ENCODE data around the gene DCLRE1A. TPM values are rescaled to one million over a fixed set of nuclear protein-coding genes. Genes with fewer than 3 reads are reported as not detected.

The DCLRE1A gene
- polyA plus RNA-seq (ENCODE audit: insufficient read length in 12 of 12): 1 to 10 TPM in 11 of 12 donors, not detected in 1; 5.7 to 7.4 (median 6.8) TPM
- long read RNA-seq, donor 1, full-length matches to known transcripts: 4 of 13 reads
- long read RNA-seq, donor 1, partial matches to known transcripts: 9 of 13 reads
- long read RNA-seq, donor 1, other reads (novel, unspliced or antisense): 0 of 13 reads
- long read RNA-seq, donor 2, full-length matches to known transcripts: 2 of 2 reads
- long read RNA-seq, donor 2, partial matches to known transcripts: 0 of 2 reads
- long read RNA-seq, donor 2, other reads (novel, unspliced or antisense): 0 of 2 reads
- long read RNA-seq, donor 3: 0 reads
- long read RNA-seq, donor 4: 0 reads
- long read RNA-seq, donor 5: 0 reads
- long read RNA-seq, donor 6, full-length matches to known transcripts: 1 of 1 reads
- long read RNA-seq, donor 6, partial matches to known transcripts: 0 of 1 reads
- long read RNA-seq, donor 6, other reads (novel, unspliced or antisense): 0 of 1 reads
- long read RNA-seq, donor 7: 0 reads
- long read RNA-seq, donor 8, full-length matches to known transcripts: 1 of 1 reads
- long read RNA-seq, donor 8, partial matches to known transcripts: 0 of 1 reads
- long read RNA-seq, donor 8, other reads (novel, unspliced or antisense): 0 of 1 reads
- long read RNA-seq, donor 9: 0 reads
- long read RNA-seq, donor 10: 0 reads
- long read RNA-seq, donor 11, full-length matches to known transcripts: 2 of 2 reads
- long read RNA-seq, donor 11, partial matches to known transcripts: 0 of 2 reads
- long read RNA-seq, donor 11, other reads (novel, unspliced or antisense): 0 of 2 reads

GRCh38 chr10:113854013-113854760 lies at the start of gene DCLRE1A, which contains the start of gene NHLRC2:
TSS of gene DCLRE1A (minus strand) at chr10:113854082. CDS start at chr10:113853182, 900 bp downstream.
TSS of gene NHLRC2 (plus strand) at chr10:113854661. CDS start at chr10:113854873, 212 bp downstream.
- peak; percentile 87 for DNase-seq

GRCh38 chr10:113899952-113900598 lies 46.2 kb upstream of the DCLRE1A start:
- no peak for DNase-seq

- no peak for DNase-seq
Measured at GRCh38 chr10:113897693-113898618, 44.1 kb upstream of the DCLRE1A start.

- DNase-seq: no peak
Measured at GRCh38 chr10:113895018-113895417, 41.1 kb upstream of the DCLRE1A start.

GRCh38 chr10:113894581-113894980 lies 40.7 kb upstream of the DCLRE1A start:
- DNase-seq: no peak

GRCh38 chr10:113893570-113893969 lies 39.7 kb upstream of the DCLRE1A start:
- no peak for DNase-seq

GRCh38 chr10:113891476-113891875 lies 37.6 kb upstream of the DCLRE1A start:
- no peak for DNase-seq

GRCh38 chr10:113890769-113891168 lies 36.9 kb upstream of the DCLRE1A start:
- no peak for DNase-seq

- no peak for DNase-seq
Measured at GRCh38 chr10:113889911-113890310, 36.0 kb upstream of the DCLRE1A start.

- DNase-seq: no peak
Measured at GRCh38 chr10:113882240-113882639, 28.4 kb upstream of the DCLRE1A start.

GRCh38 chr10:113880236-113880635 lies 26.4 kb upstream of the DCLRE1A start:
- no peak for DNase-seq

GRCh38 chr10:113879691-113880090 lies 25.8 kb upstream of the DCLRE1A start:
- no peak for DNase-seq

GRCh38 chr10:113876461-113876860 lies 22.6 kb upstream of the DCLRE1A start:
- no peak for DNase-seq

- no peak for DNase-seq
Measured at GRCh38 chr10:113875212-113875611, 21.3 kb upstream of the DCLRE1A start.

GRCh38 chr10:113872139-113873030 lies 18.5 kb upstream of the DCLRE1A start:
- DNase-seq: no peak

- DNase-seq: no peak
Measured at GRCh38 chr10:113869789-113870188, 15.9 kb upstream of the DCLRE1A start.

- DNase-seq: no peak
Measured at GRCh38 chr10:113867904-113868303, 14.0 kb upstream of the DCLRE1A start.

GRCh38 chr10:113866551-113867394 lies 12.9 kb upstream of the DCLRE1A start:
- no peak for DNase-seq

Data from muscle of arm (tissue), 14 donors.